ENCODE results near the gene NRF1.
A peak's percentile ranks its signal among the peaks of the same experiment; 100 is the strongest.
"Not testable (repeated sequence)": the region's sequence is repeated elsewhere in the genome, so short reads cannot be mapped to it uniquely, and the experiment has no call there.

The NRF1 gene

GRCh38 chr7:129785685-129786514 lies 174.4 kb downstream of the NRF1 start:
- DNase-seq, result peak; percentile 49

GRCh38 chr7:129786825-129787563 lies 175.5 kb downstream of the NRF1 start:
- no peak for DNase-seq

- no peak for DNase-seq
Observed at GRCh38 chr7:129789000-129789399, 177.5 kb downstream of the NRF1 start.

- DNase-seq, result no peak
Observed at GRCh38 chr7:129789652-129790051, 178.1 kb downstream of the NRF1 start.

- DNase-seq, result no peak
Observed at GRCh38 chr7:129790136-129790535, 178.6 kb downstream of the NRF1 start.

- DNase-seq, result no peak
Observed at GRCh38 chr7:129792721-129793120, 181.2 kb downstream of the NRF1 start.

GRCh38 chr7:129793506-129794310 lies 182.2 kb downstream of the NRF1 start:
- no peak for DNase-seq

- DNase-seq, result not testable (repeated sequence)
Observed at GRCh38 chr7:129794461-129794860, 182.9 kb downstream of the NRF1 start.

GRCh38 chr7:129796186-129796775 lies 184.8 kb downstream of the NRF1 start:
- no peak for DNase-seq

GRCh38 chr7:129797214-129797789 lies 185.8 kb downstream of the NRF1 start:
- no peak for DNase-seq

- no peak for DNase-seq
Observed at GRCh38 chr7:129798616-129799349, 187.3 kb downstream of the NRF1 start.

GRCh38 chr7:129799350-129799955 lies 187.9 kb downstream of the NRF1 start:
- DNase-seq, result no peak

GRCh38 chr7:129800901-129801300 lies 189.4 kb downstream of the NRF1 start:
- DNase-seq, result no peak

GRCh38 chr7:129801882-129802281 lies 190.4 kb downstream of the NRF1 start:
- DNase-seq, result peak; percentile 73

GRCh38 chr7:129803546-129804081 lies 192.1 kb downstream of the NRF1 start:
- DNase-seq, result no peak

- no peak for DNase-seq
Observed at GRCh38 chr7:129804111-129804889, 192.8 kb downstream of the NRF1 start.

- DNase-seq, result no peak
Observed at GRCh38 chr7:129804890-129805719, 193.6 kb downstream of the NRF1 start.
